ENCODE measurements around the gene SLC25A11. TPM values are rescaled to one million over a fixed set of nuclear protein-coding genes. Genes with fewer than 3 reads are reported as not detected.
A peak's percentile ranks its signal among the peaks of the same experiment; 100 is the strongest.
"Not testable (repeated sequence)": the region's sequence is repeated elsewhere in the genome, so short reads cannot be mapped to it uniquely, and the experiment has no call there.

SLC25A11 gene
- polyA plus RNA-seq, 1 experiment: 44.7 TPM

- TF ChIP-seq CTCF (IDR thresholded peaks at IDR 0.05; ENCODE audit: low read depth, low read length): no peak
- H3K27ac ChIP-seq (ENCODE audit: low read depth, low read length): no peak overlapping the region
- H3K9me3 ChIP-seq (ENCODE audit: control insufficient read depth, insufficient read depth, low read length): no peaks in the 10 kb centered on the region
- H3K27me3 ChIP-seq (ENCODE audit: control insufficient read depth, insufficient read depth, low read length): no peaks in the 10 kb centered on the region
- CTCF ChIA-PET: interaction anchor here (0.9 to 1.0 kb wide), 2 partner anchors 74 to 148 kb away, joined by 3 read pairs; partner anchors contain the start of gene CAMTA2
- H3K4me3 ChIP-seq (ENCODE audit: low read depth, low read length): no peak overlapping the region
- no peak for DNase-seq (ENCODE audit: low read depth, low spot score)
- POLR2A ChIA-PET: interaction anchor here (0.9 to 1.1 kb wide), 2 partner anchors 12 to 26 kb away, joined by 3 to 6 read pairs; partner anchors contain the start of genes RNF167 and SLC25A11
Observed at GRCh38 chr17:4913994-4914393, 25.9 kb downstream of the SLC25A11 start.

GRCh38 chr17:4908711-4909496, 30.9 kb downstream of the SLC25A11 start:
- ChIA-PET POLR2A (interaction anchor here (0.6 to 1.8 kb wide), 9 partner anchors 11 to 443 kb away, joined by 3 to 14 read pairs (median 4); partner anchors contain the start of genes RNF167, SLC25A11 and SPAG7), CTCF (interaction anchor here (0.6 to 2.1 kb wide), 31 partner anchors 9 to 508 kb away, joined by 3 to 25 read pairs (median 4); partner anchors contain the start of genes C17orf107, CAMTA2, ENO3 and RNF167)
- H3K4me3 ChIP-seq (ENCODE audit: low read depth, low read length): no peak overlapping the region
- no peaks in the 10 kb centered on the region for H3K9me3 ChIP-seq (ENCODE audit: control insufficient read depth, insufficient read depth, low read length)
- H3K27me3 ChIP-seq (ENCODE audit: control insufficient read depth, insufficient read depth, low read length): peaks cover 3% of the 10 kb centered on the region
- DNase-seq (ENCODE audit: low read depth, low spot score): peak; percentile 85
- H3K27ac ChIP-seq (ENCODE audit: low read depth, low read length): no peak overlapping the region
- TF ChIP-seq CTCF (IDR thresholded peaks at IDR 0.05; ENCODE audit: low read depth, low read length): peak; percentile 89

GRCh38 chr17:4908301-4908700, 31.5 kb downstream of the SLC25A11 start:
- Histone ChIP-seq H3K27ac (ENCODE audit: low read depth, low read length) (no peak overlapping the region), H3K9me3 (ENCODE audit: control insufficient read depth, insufficient read depth, low read length) (no peaks in the 10 kb centered on the region), H3K27me3 (ENCODE audit: control insufficient read depth, insufficient read depth, low read length) (peaks cover 3% of the 10 kb centered on the region), H3K4me3 (ENCODE audit: low read depth, low read length) (no peak overlapping the region)
- no peak for TF ChIP-seq CTCF (IDR thresholded peaks at IDR 0.05; ENCODE audit: low read depth, low read length)
- POLR2A ChIA-PET: interaction anchor here (1.0 to 1.8 kb wide), 5 partner anchors 12 to 59 kb away, joined by 3 to 14 read pairs (median 4); partner anchors contain the start of genes RNF167, SLC25A11 and SPAG7
- CTCF ChIA-PET: interaction anchor here (0.6 to 2.1 kb wide), 26 partner anchors 9 to 508 kb away, joined by 3 to 25 read pairs (median 4); partner anchors contain the start of genes CAMTA2, ENO3, RNF167 and SLC25A11
- no peak for DNase-seq (ENCODE audit: low read depth, low spot score)

- H3K27me3 ChIP-seq (ENCODE audit: control insufficient read depth, insufficient read depth, low read length); H3K4me3 ChIP-seq (ENCODE audit: low read depth, low read length); DNase-seq (ENCODE audit: low read depth, low spot score); H3K9me3 ChIP-seq (ENCODE audit: control insufficient read depth, insufficient read depth, low read length); H3K27ac ChIP-seq (ENCODE audit: low read depth, low read length); CTCF ChIA-PET; POLR2A ChIA-PET: not testable (repeated sequence)
Observed at GRCh38 chr17:4906642-4907041, 33.2 kb downstream of the SLC25A11 start.

- peaks cover 5% of the 10 kb centered on the region for H3K27me3 ChIP-seq (ENCODE audit: control insufficient read depth, insufficient read depth, low read length)
- ChIA-PET CTCF (interaction anchor here (0.6 to 1.8 kb wide), 9 partner anchors 16 to 482 kb away, joined by 3 to 7 read pairs (median 3); partner anchors contain the start of genes ARRB2 and PSMB6), POLR2A (no interaction called here)
- H3K4me3 ChIP-seq (ENCODE audit: low read depth, low read length): no peak within 1 kb of the TSS
- H3K27ac ChIP-seq (ENCODE audit: low read depth, low read length): no peak within 1 kb of the TSS
- H3K9me3 ChIP-seq (ENCODE audit: control insufficient read depth, insufficient read depth, low read length): peaks cover 26% of the 10 kb centered on the region; the same call in 1 of the 2 replicates
- DNase-seq (ENCODE audit: low read depth, low spot score): peak; percentile 56
- TF ChIP-seq CTCF (IDR thresholded peaks at IDR 0.05; ENCODE audit: low read depth, low read length): peak; percentile 82
Observed at GRCh38 chr17:4903051-4903818, 36.6 kb downstream of the SLC25A11 start, which contains the start of gene CHRNE. CHRNE (minus strand) TSS chr17:4903098; CDS start chr17:4903063, 35 bp downstream.
